Prostate gland (tissue), 2 donors: ENCODE results near the gene MLIP.

Experiments used
- CTCF ChIP-seq, 4 experiments: fragments of 200-600 bp in 2 of 4; fragments of 450-650 bp in 2 of 4; sonication (generic) in 2 of 4; IDR thresholded peaks; 1 replicate in 3 of 4; 2 replicates in 1 of 4; pipeline ENCODE4 v1.5.1; 2016 to 2019; ENCODE audit warnings: antibody characterized with exemption in 4 of 4, mild to moderate bottlenecking in 2 of 4, moderate library complexity in 2 of 4
- POLR2A ChIP-seq: fragments of 450-650 bp; IDR thresholded peaks from one replicate; pipeline ENCODE4 v1.6.1; 2016; ENCODE audit warnings: antibody characterized with exemption, mild to moderate bottlenecking
- POLR2AphosphoS5 ChIP-seq: sonication (generic); formaldehyde crosslinking; IDR thresholded peaks from one replicate; pipeline ENCODE4 v1.6.1; 2017; ENCODE audit warnings: antibody characterized with exemption

GRCh38 chr6:54193560-54193959 lies 82.3 kb downstream of the MLIP start:
- TF ChIP-seq CTCF (IDR thresholded peaks at IDR 0.05) (no peak), POLR2A (no peak), POLR2AphosphoS5 (no peak)
